Spleen (tissue), 11 donors: ENCODE data around the gene SHC1. TPM values are rescaled to one million over a fixed set of nuclear protein-coding genes. Genes with fewer than 3 reads are reported as not detected.
A peak's percentile ranks its signal among the peaks of the same experiment; 100 is the strongest.

ENCODE experiments used
- DNase-seq: peaks from one replicate; pipeline ENCODE4 v3.0.0-alpha.2; 2020
- H3K27ac ChIP-seq, 8 donors: fragments of 200-600 bp; sonication (generic) in 7 of 8; 1 replicate in 4 of 8; 2 replicates in 4 of 8; pipeline versions ENCODE4 v1.5.0 to v1.8.0; 2016 to 2021; ENCODE audit warnings: inconsistent platforms in 4 of 8, mild to moderate bottlenecking in 4 of 8, moderate library complexity in 1 of 8
- H3K27me3 ChIP-seq, 7 donors: fragments of 200-600 bp; sonication (generic) in 6 of 7; replicated peaks in 1 of 7; 1 replicate in 4 of 7; 2 replicates in 3 of 7; pipeline versions ENCODE4 v1.5.0 to v1.8.0; 2016 to 2021; ENCODE audit warnings: inconsistent platforms in 3 of 7, mild to moderate bottlenecking in 1 of 7
- H3K36me3 ChIP-seq, 6 donors: fragments of 200-600 bp; sonication (generic) in 5 of 6; 1 replicate in 4 of 6; 2 replicates in 2 of 6; pipeline versions ENCODE4 v1.5.0 to v1.8.0; 2016 to 2021; ENCODE audit warnings: inconsistent platforms in 2 of 6
- H3K4me1 ChIP-seq, 6 donors: fragments of 200-600 bp; sonication (generic) in 5 of 6; 1 replicate in 3 of 6; 2 replicates in 3 of 6; pipeline versions ENCODE4 v1.5.0 to v1.8.0; 2016 to 2021; ENCODE audit warnings: inconsistent platforms in 3 of 6
- H3K4me3 ChIP-seq, 8 donors: fragments of 200-600 bp; sonication (generic) in 7 of 8; 1 replicate in 4 of 8; 2 replicates in 4 of 8; pipeline versions ENCODE4 v1.5.0 to v1.8.0; 2016 to 2021; ENCODE audit warnings: inconsistent platforms in 4 of 8, mild to moderate bottlenecking in 4 of 8, moderate library complexity in 2 of 8
- H3K9me3 ChIP-seq, 8 donors: fragments of 200-600 bp; sonication (generic) in 7 of 8; 1 replicate in 4 of 8; 2 replicates in 4 of 8; pipeline versions ENCODE4 v1.5.0 to v1.8.0; 2016 to 2021; ENCODE audit warnings: inconsistent platforms in 4 of 8
- CTCF ChIP-seq, 11 experiments: fragments of 200-600 bp in 7 of 11; fragments of 450-650 bp in 4 of 11; sonication (generic) in 4 of 11; IDR thresholded peaks in 8 of 11; conservative IDR thresholded peaks in 3 of 11; 1 replicate in 7 of 11; 2 replicates in 4 of 11; pipeline versions ENCODE4 v1.4.0 to v1.8.0; 2016 to 2021; ENCODE audit warnings: antibody characterized with exemption in 11 of 11, inconsistent platforms in 4 of 11, mild to moderate bottlenecking in 1 of 11
- POLR2A ChIP-seq, 3 donors: fragments of 450-650 bp; IDR thresholded peaks; one replicate each; pipeline ENCODE4 v1.5.1; 2017; ENCODE audit warnings: antibody characterized with exemption in 3 of 3, mild to moderate bottlenecking in 1 of 3
- POLR2AphosphoS5 ChIP-seq, 3 donors: sonication (generic); formaldehyde crosslinking; IDR thresholded peaks; one replicate each; pipeline ENCODE4 v1.5.1; 2017; ENCODE audit warnings: antibody characterized with exemption in 3 of 3
- WGBS, 5 donors: extraction: QIAGEN DNeasy Blood & Tissue Kit in 3 of 5; methylation state at CpG; one replicate each; pipeline versions ENCODE4 v1.1.5 to v1.1.7; 2013 to 2018; 5-methylcytosine and 5-hydroxymethylcytosine counted together
- intact Hi-C: fragments of 100-400 bp; cut with DNase I; formaldehyde crosslinking; loops from one replicate; pipeline ENCODE4 v1.15.0; 2023; ENCODE audit warnings: low total_unique reads
- polyA plus RNA-seq, 3 donors: library from polyadenylated mRNA; stranded (reverse); fragments of 200-250 nt; gene quantifications; one replicate each; pipeline ENCODE4 v1.2.1, GENCODE V29; 2013
- total RNA-seq, 7 donors: library from RNA; depleted of rRNA in 3 of 7; stranded (reverse); fragments of >200 nt in 3 of 7; fragmentation: NEBNext Ultra II Directional in 4 of 7; extraction: Animal tissue kit (Norgen Biotek cat#: 25700) in 4 of 7; gene quantifications; one replicate each; pipeline versions ENCODE4 v1.1.0 to v1.2.1, GENCODE V29; 2016 to 2021
- donor health status: healthy with polysubstance abuse.
- donor health status: DM: no; HTN: no; CAD: no; lungs with moderate emphysema.
- donor health status: DM: no; HTN: no; CAD: no.
- donor health status: Bipolar disorder and iron deficiency.
- donor health status: healthy.
- donor health status: DM: no; HTN: no; CAD: no.
- donor health status: DM: yes; HTN: yes; CAD: no.

The SHC1 gene
- total and polyA plus RNA-seq, 10 donors, result 36.8 to 133 (median 92.3) TPM

GRCh38 chr1:154935749-154936554 is 34.6 kb downstream of the SHC1 start:
- Histone ChIP-seq H3K9me3 (no peaks in the 10 kb centered on the region), H3K27me3 (no peaks in the 10 kb centered on the region), H3K27ac (peak overlapping the region; percentile 94 to 99 (median 98)), H3K36me3 (peaks cover 0 to 14% (median 4%) of the 10 kb centered on the region in 6 donors), H3K4me3 (peak overlapping the region; percentile 53 to 81 (median 66)), H3K4me1 (peaks cover 26 to 79% (median 44%) of the 10 kb centered on the region in 6 donors)
- intact Hi-C loops, result no loop called here
- no peak for TF ChIP-seq POLR2AphosphoS5 (IDR thresholded peaks at IDR 0.05)
- no peak for TF ChIP-seq CTCF (IDR thresholded peaks at IDR 0.05 in 8 of 11, conservative IDR thresholded peaks at IDR 0.05 in 3 of 11)
- TF ChIP-seq POLR2A (IDR thresholded peaks at IDR 0.05), result no peak
- no peak for DNase-seq
- 34 to 52% (median 48%) methylated on average over 22 to 27 of the region's 27 CpGs for WGBS, 5 donors

GRCh38 chr1:154934358-154934948 is 36.1 kb downstream of the SHC1 start:
- Histone ChIP-seq H3K36me3 (peaks cover 0 to 29% (median 11%) of the 10 kb centered on the region in 6 donors), H3K4me1 (peaks cover 16 to 64% (median 31%) of the 10 kb centered on the region in 6 donors), H3K4me3 (no peak overlapping the region), H3K27me3 (no peaks in the 10 kb centered on the region), H3K9me3 (no peaks in the 10 kb centered on the region), H3K27ac (no peak overlapping the region)
- intact Hi-C loops, result no loop called here
- 95 to 99% (median 97%) methylated on average over 5 of the region's 5 CpGs for WGBS, 5 donors
- DNase-seq, result no peak
- no peak for TF ChIP-seq POLR2AphosphoS5 (IDR thresholded peaks at IDR 0.05)
- no peak for TF ChIP-seq POLR2A (IDR thresholded peaks at IDR 0.05)
- no peak for TF ChIP-seq CTCF (IDR thresholded peaks at IDR 0.05 in 8 of 11, conservative IDR thresholded peaks at IDR 0.05 in 3 of 11)

GRCh38 chr1:154931940-154932487 is 38.5 kb downstream of the SHC1 start:
- Histone ChIP-seq H3K4me3 (no peak overlapping the region), H3K36me3 (peaks cover 0 to 53% (median 25%) of the 10 kb centered on the region in 6 donors), H3K27ac (peak overlapping the region in 1 of 8 donors; percentile 29), H3K9me3 (no peaks in the 10 kb centered on the region), H3K27me3 (no peaks in the 10 kb centered on the region), H3K4me1 (peaks cover 10 to 40% (median 13%) of the 10 kb centered on the region in 6 donors)
- TF ChIP-seq CTCF (IDR thresholded peaks at IDR 0.05 in 8 of 11, conservative IDR thresholded peaks at IDR 0.05 in 3 of 11) (no peak), POLR2AphosphoS5 (IDR thresholded peaks at IDR 0.05) (no peak), POLR2A (IDR thresholded peaks at IDR 0.05) (no peak)
- intact Hi-C loops, result no loop called here
- DNase-seq, result no peak
- 87 to 93% (median 91%) methylated on average over 11 of the region's 11 CpGs for WGBS, 5 donors

GRCh38 chr1:154926201-154926600 is 44.3 kb downstream of the SHC1 start:
- 71 to 90% (median 81%) methylated on average over 13 of the region's 13 CpGs for WGBS, 5 donors
- peak overlapping the region in 5 of 8 donors; percentile 3 to 59 (median 26) for H3K27ac ChIP-seq
- intact Hi-C loops, result no loop called here
- H3K4me1 ChIP-seq, result peaks cover 0 to 17% (median 7%) of the 10 kb centered on the region in 6 donors
- peaks cover 0 to 100% (median 63%) of the 10 kb centered on the region in 6 donors for H3K36me3 ChIP-seq
- no peak overlapping the region for H3K4me3 ChIP-seq
- no peak for TF ChIP-seq POLR2A (IDR thresholded peaks at IDR 0.05)
- peak in 2 of 3 donors; percentile 15 to 27 for TF ChIP-seq POLR2AphosphoS5 (IDR thresholded peaks at IDR 0.05)
- no peak for TF ChIP-seq CTCF (IDR thresholded peaks at IDR 0.05 in 8 of 11, conservative IDR thresholded peaks at IDR 0.05 in 3 of 11)
- no peak for DNase-seq
- H3K27me3 ChIP-seq, result no peaks in the 10 kb centered on the region
- no peaks in the 10 kb centered on the region for H3K9me3 ChIP-seq
